ENCODE data around the gene TGFBRAP1. TPM values are rescaled to one million over a fixed set of nuclear protein-coding genes. Genes with fewer than 3 reads are reported as not detected.

The TGFBRAP1 gene
- total and polyA plus RNA-seq, 9 of the 15 experiments (the other 6 are each of a cell fraction or from before 2014, with no cell fraction given) = 3.7 to 18.0 (median 11.0) TPM

DNA sequence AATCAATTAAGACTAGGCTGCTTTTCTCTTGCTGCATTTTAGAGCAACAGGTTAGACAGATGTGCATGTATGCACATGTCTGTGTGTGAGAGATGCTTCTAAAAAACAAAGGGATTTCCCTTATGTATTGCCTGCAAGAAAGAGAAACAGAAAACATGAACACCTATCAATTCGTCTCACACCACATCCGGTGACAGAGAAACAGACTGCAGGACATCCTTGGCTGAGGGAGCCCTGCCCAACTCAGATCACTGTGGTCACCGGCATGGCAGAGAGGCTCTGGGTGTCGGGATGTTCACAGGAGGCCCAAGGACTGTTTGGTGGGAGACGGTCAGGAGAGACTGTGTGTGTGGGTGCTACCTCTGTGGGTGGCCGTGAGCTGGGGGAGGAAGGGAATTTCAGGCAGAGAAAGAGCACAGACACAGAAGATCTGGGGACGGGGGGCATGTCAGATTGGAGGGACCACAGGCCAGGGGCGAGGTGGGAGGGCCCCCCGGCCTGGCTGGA lies 44.4 kb upstream of the TGFBRAP1 start (continued):
- TF ChIP-seq GMEB1 (CRISPR knock-in tag; IDR thresholded peaks at IDR 0.05) (no peak), BCOR (IDR thresholded peaks at IDR 0.05) (no peak), MAFK (IDR thresholded peaks at IDR 0.05; ENCODE audit: low read length) (no peak), CEBPG (CRISPR knock-in tag; IDR thresholded peaks at IDR 0.05) (no peak), CEBPG (tag; conservative IDR thresholded peaks at IDR 0.05 in 1 of 2, IDR thresholded peaks at IDR 0.05 in 1 of 2) (no peak), ZKSCAN1 (IDR thresholded peaks at IDR 0.05; ENCODE audit: low read depth, low read length) (no peak), SMAD2 (IDR thresholded peaks at IDR 0.05; ENCODE audit: low read depth, low read length) (no peak), GATAD2B (IDR thresholded peaks at IDR 0.05; ENCODE audit: borderline replicate concordance) (no peak), PHB2 (IDR thresholded peaks at IDR 0.05; ENCODE audit: low read depth) (no peak), SOX6 (IDR thresholded peaks at IDR 0.05) (no peak)
- TF ChIP-seq, protein P1, sequence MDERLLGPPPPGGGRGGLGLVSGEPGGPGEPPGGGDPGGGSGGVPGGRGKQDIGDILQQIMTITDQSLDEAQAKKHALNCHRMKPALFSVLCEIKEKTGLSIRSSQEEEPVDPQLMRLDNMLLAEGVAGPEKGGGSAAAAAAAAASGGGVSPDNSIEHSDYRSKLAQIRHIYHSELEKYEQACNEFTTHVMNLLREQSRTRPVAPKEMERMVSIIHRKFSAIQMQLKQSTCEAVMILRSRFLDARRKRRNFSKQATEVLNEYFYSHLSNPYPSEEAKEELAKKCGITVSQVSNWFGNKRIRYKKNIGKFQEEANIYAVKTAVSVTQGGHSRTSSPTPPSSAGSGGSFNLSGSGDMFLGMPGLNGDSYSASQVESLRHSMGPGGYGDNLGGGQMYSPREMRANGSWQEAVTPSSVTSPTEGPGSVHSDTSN (CRISPR knock-in tag; IDR thresholded peaks at IDR 0.05; ENCODE audit: low read depth) = no peak
- TF ChIP-seq, protein P1 (tag; conservative IDR thresholded peaks at IDR 0.05; ENCODE audit: low read depth) = no peak
